Measurements from ENCODE around the gene CEP85L. TPM values are rescaled to one million over a fixed set of nuclear protein-coding genes. Genes with fewer than 3 reads are reported as not detected.

Gene CEP85L
- total and polyA plus RNA-seq, 10 of the 15 experiments (the other 5 are each of a cell fraction or from before 2014, with no cell fraction given), result 1.8 to 10.9 (median 7.1) TPM

GRCh38 chr6:118645395-118645794, 6.0 kb downstream of the CEP85L start:
- Histone ChIP-seq H3K27ac (ENCODE audit: control insufficient read depth, insufficient read depth) (no peak overlapping the region), H3K9me3 (replicated peaks; ENCODE audit: control insufficient read depth, insufficient read depth, low read length) (no peaks in the 10 kb centered on the region), H3K4me3 (no peak overlapping the region), H3K9ac (ENCODE audit: control insufficient read depth, insufficient read depth, low read length) (no peak overlapping the region), H4K20me1 (ENCODE audit: control insufficient read depth, insufficient read depth) (no peaks in the 10 kb centered on the region), H2AFZ (ENCODE audit: control insufficient read depth, low read depth, low read length) (no peak overlapping the region), H3K79me2 (ENCODE audit: control insufficient read depth, insufficient read depth, low read length) (peaks cover 41% of the 10 kb centered on the region), H3K36me3 (ENCODE audit: control insufficient read depth in 2 of 2, insufficient read depth in 2 of 2, low read length in 1 of 2) (peaks cover 0 to 2% of the 10 kb centered on the region in 2 experiments; a peak in 1 of 4 replicates), H3K4me2 (ENCODE audit: control insufficient read depth, insufficient read depth) (no peak overlapping the region), H3K27me3 (replicated peaks in 1 of 2; ENCODE audit: control insufficient read depth in 2 of 2, insufficient read depth in 2 of 2, low read length in 1 of 2) (no peaks in the 10 kb centered on the region), H3K4me1 (ENCODE audit: control insufficient read depth, insufficient read depth, low read length) (no peaks in the 10 kb centered on the region)
- RAD21 ChIA-PET (ENCODE audit: unreplicated experiment), result interaction anchor here (1.4 kb wide), 1 partner anchor 12 kb away, joined by 3 read pairs; no protein-coding TSS in a partner anchor
- CTCF ChIA-PET, result no interaction called here
- DNase-seq (ENCODE audit: low read depth, low spot score) (no peak), FAIRE-seq (no peak), ATAC-seq (no peak)
- POLR2A ChIA-PET, result no interaction called here
- 98% methylated on average over 2 of the region's 2 CpGs for WGBS (ENCODE audit: insufficient coverage, insufficient replicate concordance, low lambda C conversion rate, missing lambda C conversion rate)
- intact Hi-C loops (cut with micrococcal nuclease; ENCODE audit: unreplicated experiment) (no loop called here), in situ Hi-C loops (cut with MboI) (no loop called here)
- SMC1A ChIA-PET (ENCODE audit: uncharacterized antibody, unreplicated experiment), result interaction anchor here (1.3 kb wide), 1 partner anchor 13 kb away, joined by 4 read pairs; no protein-coding TSS in a partner anchor
- BruUV-seq (replicated peaks), result no TSS peak
- TF ChIP-seq NFYA (IDR thresholded peaks at IDR 0.05; ENCODE audit: borderline replicate concordance, low read depth, low read length) (no peak), STAT3 (IDR thresholded peaks at IDR 0.05; ENCODE audit: low read depth, low read length) (no peak)

GRCh38 chr6:118644007-118644406, 7.4 kb downstream of the CEP85L start:
- CTCF ChIA-PET, result no interaction called here
- peak; percentile 44 for ATAC-seq
- TF ChIP-seq IRF5 (IDR thresholded peaks at IDR 0.05; ENCODE audit: borderline replicate concordance) (no peak), CBX5 (IDR thresholded peaks at IDR 0.05; ENCODE audit: low read depth) (no peak), BCL11A (IDR thresholded peaks at IDR 0.05; ENCODE audit: low read depth, low read length) (no peak), BRCA1 (IDR thresholded peaks at IDR 0.05; ENCODE audit: low read depth, low read length) (no peak), MYC (IDR thresholded peaks at IDR 0.05; ENCODE audit: insufficient read depth, insufficient read length, insufficient replicate concordance, low read length, severe bottlenecking) (no peak), RELB (IDR thresholded peaks at IDR 0.05; ENCODE audit: low read depth) (no peak), MLLT1 (IDR thresholded peaks at IDR 0.05) (no peak), SMAD1 (IDR thresholded peaks at IDR 0.05; ENCODE audit: low read depth, partially characterized antibody) (no peak), NR2F1 (conservative IDR thresholded peaks at IDR 0.05) (no peak), MTA2 (IDR thresholded peaks at IDR 0.05; ENCODE audit: low read depth) (no peak), NFIC (IDR thresholded peaks at IDR 0.05; ENCODE audit: low read depth, low read length) (no peak), NFYB (IDR thresholded peaks at IDR 0.05; ENCODE audit: insufficient read depth, low read depth, low read length) (no peak)

More at GRCh38 chr6:118644007-118644406, 7.4 kb downstream of the CEP85L start:
- H4K20me1 ChIP-seq (ENCODE audit: control insufficient read depth, insufficient read depth), result no peaks in the 10 kb centered on the region
- H3K27ac ChIP-seq (ENCODE audit: control insufficient read depth, insufficient read depth), result no peak overlapping the region
- H3K9ac ChIP-seq (ENCODE audit: control insufficient read depth, insufficient read depth, low read length), result no peak overlapping the region
- intact Hi-C loops (cut with micrococcal nuclease; ENCODE audit: unreplicated experiment) (no loop called here), in situ Hi-C loops (cut with MboI) (no loop called here)
- peaks cover 27% of the 10 kb centered on the region for H3K79me2 ChIP-seq (ENCODE audit: control insufficient read depth, insufficient read depth, low read length)
- no peaks in the 10 kb centered on the region for H3K9me3 ChIP-seq (replicated peaks; ENCODE audit: control insufficient read depth, insufficient read depth, low read length)
- H2AFZ ChIP-seq (ENCODE audit: control insufficient read depth, low read depth, low read length), result no peak overlapping the region
- 100% methylated on average over 2 of the region's 2 CpGs for WGBS (ENCODE audit: insufficient coverage, insufficient replicate concordance, low lambda C conversion rate, missing lambda C conversion rate)
- BruUV-seq (replicated peaks), result no TSS peak
- no peak for DNase-seq (ENCODE audit: low read depth, low spot score)
- H3K4me1 ChIP-seq (ENCODE audit: control insufficient read depth, insufficient read depth, low read length), result peaks cover 5% of the 10 kb centered on the region; the same call in 1 of the 2 replicates
- POLR2A ChIA-PET, result no interaction called here
- H3K36me3 ChIP-seq (ENCODE audit: control insufficient read depth in 2 of 2, insufficient read depth in 2 of 2, low read length in 1 of 2), result peaks cover 0 to 2% of the 10 kb centered on the region in 2 experiments; a peak in 1 of 4 replicates
- H3K27me3 ChIP-seq (replicated peaks in 1 of 2; ENCODE audit: control insufficient read depth in 2 of 2, insufficient read depth in 2 of 2, low read length in 1 of 2), result no peaks in the 10 kb centered on the region
- SMC1A ChIA-PET (ENCODE audit: uncharacterized antibody, unreplicated experiment), result interaction anchor here (0.9 to 1.3 kb wide), 3 partner anchors 9 to 104 kb away, joined by 3 to 4 read pairs (median 3); no protein-coding TSS in a partner anchor
- no peak overlapping the region for H3K4me3 ChIP-seq
- RAD21 ChIA-PET (ENCODE audit: unreplicated experiment), result interaction anchor here (1.0 kb wide), 1 partner anchor 16 kb away, joined by 5 read pairs; no protein-coding TSS in a partner anchor
- peak; percentile 27 for FAIRE-seq
- no peak overlapping the region for H3K4me2 ChIP-seq (ENCODE audit: control insufficient read depth, insufficient read depth)

All from GM12878 (cell line).